GM19023 (cell line): Measurements from ENCODE around the gene PITPNM1.
"Not testable (repeated sequence)": the region's sequence is repeated elsewhere in the genome, so short reads cannot be mapped to it uniquely, and the experiment has no call there.

ENCODE experiments used
- ATAC-seq: cut with Tn5 transposase; IDR thresholded peaks from one replicate; pipeline ENCODE4 v1.9.1; 2021; ENCODE audit warnings: mild to moderate bottlenecking, moderate library complexity; ENCODE audit not compliant: unreplicated experiment

PITPNM1 gene

GRCh38 chr11:67468456-67468758, 36.8 kb downstream of the PITPNM1 start:
- no peak for ATAC-seq

GRCh38 chr11:67468056-67468455, 37.1 kb downstream of the PITPNM1 start:
- ATAC-seq: no peak

- ATAC-seq: no peak
Measured at GRCh38 chr11:67466962-67467771, 38.0 kb downstream of the PITPNM1 start.

GRCh38 chr11:67466367-67466766, 38.8 kb downstream of the PITPNM1 start:
- ATAC-seq: no peak

- not testable (repeated sequence) for ATAC-seq
Measured at GRCh38 chr11:67465530-67465929, 39.6 kb downstream of the PITPNM1 start.

- ATAC-seq: no peak
Measured at GRCh38 chr11:67465189-67465510, 40.0 kb downstream of the PITPNM1 start.

GRCh38 chr11:67464411-67465188, 40.6 kb downstream of the PITPNM1 start:
- peak; percentile 45 for ATAC-seq

- ATAC-seq: no peak
Measured at GRCh38 chr11:67463680-67464410, 41.3 kb downstream of the PITPNM1 start.

- no peak for ATAC-seq
Measured at GRCh38 chr11:67463186-67463585, 42.0 kb downstream of the PITPNM1 start.

- ATAC-seq: no peak
Measured at GRCh38 chr11:67458266-67458665, 46.9 kb downstream of the PITPNM1 start.

GRCh38 chr11:67457453-67457852, 47.7 kb downstream of the PITPNM1 start:
- ATAC-seq: no peak

- ATAC-seq: no peak
Measured at GRCh38 chr11:67456068-67456705, 49.0 kb downstream of the PITPNM1 start.

- ATAC-seq: no peak
Measured at GRCh38 chr11:67455054-67455453, 50.1 kb downstream of the PITPNM1 start, which contains the start of gene CABP4. Gene CABP4, plus strand, starts transcription at chr11:67455354. Its CDS starts 70 bp downstream, at chr11:67455424.

GRCh38 chr11:67453816-67454732, 51.1 kb downstream of the PITPNM1 start:
- no peak for ATAC-seq

GRCh38 chr11:67452141-67452952, 52.8 kb downstream of the PITPNM1 start, which contains the start of gene GPR152:
Gene GPR152, minus strand, starts transcription at chr11:67452729. Its CDS starts 5 bp downstream, at chr11:67452724.
- no peak for ATAC-seq

GRCh38 chr11:67451658-67451976, 53.5 kb downstream of the PITPNM1 start:
- no peak for ATAC-seq

GRCh38 chr11:67450796-67451657, 54.1 kb downstream of the PITPNM1 start:
- no peak for ATAC-seq

- no peak for ATAC-seq
Measured at GRCh38 chr11:67449116-67449844, 55.9 kb downstream of the PITPNM1 start.
